NCI-H187 (cell line): Measurements from ENCODE around the gene IL1RAPL2.

Experiments used
- DNase-seq, 2 experiments: peaks; one replicate each; lab custom pipeline; 2025; lab: John Stamatoyannopoulos, UW

The IL1RAPL2 gene

GRCh38 chrX:105816517-105816916 lies 1250.5 kb downstream of the IL1RAPL2 start:
- DNase-seq, result no peak
